Thyroid gland (tissue), 4 donors: ENCODE data around the gene AANAT. TPM values are rescaled to one million over a fixed set of nuclear protein-coding genes. Genes with fewer than 3 reads are reported as not detected.

ENCODE experiments used
- DNase-seq, 2 donors: peaks; one replicate each; pipeline ENCODE4 v3.0.0-alpha.2; 2019
- H3K27ac ChIP-seq, 3 donors: fragments of 200-600 bp; sonication (generic); 1 replicate in 2 of 3; 2 replicates in 1 of 3; pipeline ENCODE4 v1.5.1; 2016 to 2019; ENCODE audit warnings: mild to moderate bottlenecking in 1 of 3, moderate library complexity in 1 of 3
- H3K27me3 ChIP-seq: fragments of 200-600 bp; sonication (generic); one replicate; pipeline ENCODE4 v1.5.1; 2019
- H3K36me3 ChIP-seq, 2 donors: fragments of 200-600 bp; sonication (generic); one replicate each; pipeline ENCODE4 v1.5.1; 2016 to 2019
- H3K4me1 ChIP-seq, 2 donors: fragments of 200-600 bp; sonication (generic); one replicate each; pipeline ENCODE4 v1.5.1; 2017 to 2019
- H3K4me3 ChIP-seq, 3 donors: fragments of 200-600 bp; sonication (generic); replicated peaks in 1 of 3; 1 replicate in 2 of 3; 2 replicates in 1 of 3; pipeline ENCODE4 v1.5.1; 2016; ENCODE audit warnings: mild to moderate bottlenecking in 1 of 3
- H3K9me3 ChIP-seq: fragments of 200-600 bp; sonication (generic); one replicate; pipeline ENCODE4 v1.5.1; 2017
- POLR2A ChIP-seq, 2 donors: fragments of 450-650 bp; IDR thresholded peaks; one replicate each; pipeline ENCODE4 v1.6.1; 2017; ENCODE audit warnings: antibody characterized with exemption in 2 of 2, mild to moderate bottlenecking in 2 of 2, moderate library complexity in 1 of 2
- WGBS, 2 donors: methylation state at CpG; one replicate each; pipeline ENCODE4 v1.1.5; 2017; 5-methylcytosine and 5-hydroxymethylcytosine counted together
- intact Hi-C: fragments of 100-400 bp; cut with DNase I; formaldehyde crosslinking; loops from one replicate; pipeline ENCODE4 v1.15.1; 2023
- total RNA-seq, 4 donors: library from RNA; depleted of rRNA; stranded (reverse); fragments of >200 nt; gene quantifications; one replicate each; pipeline ENCODE4 v1.2.3, GENCODE V29; 2016
- TF ChIP-seq, protein P1 (sequence below), 6 experiments: fragments of 200-600 bp in 3 of 6; fragments of 450-650 bp in 3 of 6; sonication (generic) in 3 of 6; IDR thresholded peaks; one replicate each; pipeline ENCODE4 v1.5.1; 2016 to 2019; ENCODE audit warnings: antibody characterized with exemption in 6 of 6, mild to moderate bottlenecking in 2 of 6, inconsistent platforms in 1 of 6, moderate library complexity in 1 of 6

AANAT gene
- total RNA-seq, 4 donors from 2014 or later: 0.81 TPM; not detected in 3

GRCh38 chr17:76485569-76485968, 18.2 kb downstream of the AANAT start:
- H3K27me3 ChIP-seq: no peaks in the 10 kb centered on the region
- no peaks in the 10 kb centered on the region for H3K9me3 ChIP-seq
- no peak for TF ChIP-seq POLR2A (IDR thresholded peaks at IDR 0.05)
- TF ChIP-seq, protein P1, sequence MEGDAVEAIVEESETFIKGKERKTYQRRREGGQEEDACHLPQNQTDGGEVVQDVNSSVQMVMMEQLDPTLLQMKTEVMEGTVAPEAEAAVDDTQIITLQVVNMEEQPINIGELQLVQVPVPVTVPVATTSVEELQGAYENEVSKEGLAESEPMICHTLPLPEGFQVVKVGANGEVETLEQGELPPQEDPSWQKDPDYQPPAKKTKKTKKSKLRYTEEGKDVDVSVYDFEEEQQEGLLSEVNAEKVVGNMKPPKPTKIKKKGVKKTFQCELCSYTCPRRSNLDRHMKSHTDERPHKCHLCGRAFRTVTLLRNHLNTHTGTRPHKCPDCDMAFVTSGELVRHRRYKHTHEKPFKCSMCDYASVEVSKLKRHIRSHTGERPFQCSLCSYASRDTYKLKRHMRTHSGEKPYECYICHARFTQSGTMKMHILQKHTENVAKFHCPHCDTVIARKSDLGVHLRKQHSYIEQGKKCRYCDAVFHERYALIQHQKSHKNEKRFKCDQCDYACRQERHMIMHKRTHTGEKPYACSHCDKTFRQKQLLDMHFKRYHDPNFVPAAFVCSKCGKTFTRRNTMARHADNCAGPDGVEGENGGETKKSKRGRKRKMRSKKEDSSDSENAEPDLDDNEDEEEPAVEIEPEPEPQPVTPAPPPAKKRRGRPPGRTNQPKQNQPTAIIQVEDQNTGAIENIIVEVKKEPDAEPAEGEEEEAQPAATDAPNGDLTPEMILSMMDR (IDR thresholded peaks at IDR 0.05): no peak
- 62 to 67% methylated on average over 11 of the region's 11 CpGs for WGBS, 2 donors
- intact Hi-C loops: no loop called here
- no peak overlapping the region for H3K27ac ChIP-seq
- H3K4me3 ChIP-seq: no peak overlapping the region
- peak in 1 of 2 donors; percentile 26 for DNase-seq
- H3K36me3 ChIP-seq: peaks cover 0 to 5% of the 10 kb centered on the region in 2 donors
- H3K4me1 ChIP-seq: peaks cover 5 to 9% of the 10 kb centered on the region in 2 donors

DNA sequence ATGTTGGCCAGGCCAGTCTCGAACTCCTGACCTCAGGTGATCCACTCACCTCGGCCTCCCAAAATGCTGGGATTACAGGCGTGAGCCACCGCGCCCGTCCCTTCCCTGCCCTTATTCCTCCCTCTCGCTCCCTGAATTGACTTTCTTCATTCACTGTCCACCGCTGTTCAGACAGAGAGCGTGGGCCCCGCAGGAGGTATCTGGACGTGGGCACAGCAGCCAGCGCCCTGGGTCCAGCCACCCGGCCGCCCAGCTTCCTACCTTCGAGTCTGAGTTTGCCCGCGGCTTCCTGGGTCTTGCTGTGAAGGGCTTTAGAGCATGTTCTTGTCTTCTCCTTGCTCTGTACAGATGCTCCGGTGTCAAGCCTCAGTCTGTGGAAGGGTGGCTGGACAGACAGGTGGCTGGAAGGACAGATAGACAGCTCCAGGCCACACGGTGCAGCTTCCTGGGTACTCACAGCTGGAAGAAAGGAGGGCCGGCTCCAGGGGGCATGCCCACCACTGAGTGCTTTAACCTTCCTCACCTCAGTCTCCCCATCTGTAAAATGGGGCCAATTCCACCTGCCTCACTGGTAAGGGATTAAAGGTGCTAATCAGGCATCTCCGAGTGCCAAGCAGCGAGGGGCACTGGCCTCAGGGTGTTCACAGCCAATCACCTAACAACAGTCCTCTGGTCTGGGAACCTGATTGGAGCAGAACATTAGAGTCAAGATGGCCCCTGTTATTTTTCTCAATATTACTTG, 20.2 kb downstream of the AANAT start:
- 97 to 98% methylated on average over 21 to 22 of the region's 22 CpGs for WGBS, 2 donors
- Histone ChIP-seq H3K4me1 (peaks cover 14 to 30% of the 10 kb centered on the region in 2 donors), H3K4me3 (no peak overlapping the region), H3K27me3 (no peaks in the 10 kb centered on the region), H3K36me3 (no peaks in the 10 kb centered on the region), H3K9me3 (no peaks in the 10 kb centered on the region), H3K27ac (no peak overlapping the region)
- no peak for TF ChIP-seq POLR2A (IDR thresholded peaks at IDR 0.05)
- TF ChIP-seq, protein P1 (IDR thresholded peaks at IDR 0.05): no peak
- DNase-seq: no peak
- intact Hi-C loops: no loop called here

- H3K9me3 ChIP-seq: no peaks in the 10 kb centered on the region
- TF ChIP-seq, protein P1 (IDR thresholded peaks at IDR 0.05): no peak
- TF ChIP-seq POLR2A (IDR thresholded peaks at IDR 0.05): no peak
- H3K27me3 ChIP-seq: no peaks in the 10 kb centered on the region
- H3K36me3 ChIP-seq: no peaks in the 10 kb centered on the region
- H3K4me1 ChIP-seq: peaks cover 23 to 48% of the 10 kb centered on the region in 2 donors
- DNase-seq: peak; percentile 20 to 25
- H3K4me3 ChIP-seq: no peak overlapping the region
- intact Hi-C loops: no loop called here
- H3K27ac ChIP-seq: no peak overlapping the region
- 52 to 62% methylated on average over 5 to 10 of the region's 10 CpGs for WGBS, 2 donors
Observed at GRCh38 chr17:76490112-76490710, 22.8 kb downstream of the AANAT start.

DNA sequence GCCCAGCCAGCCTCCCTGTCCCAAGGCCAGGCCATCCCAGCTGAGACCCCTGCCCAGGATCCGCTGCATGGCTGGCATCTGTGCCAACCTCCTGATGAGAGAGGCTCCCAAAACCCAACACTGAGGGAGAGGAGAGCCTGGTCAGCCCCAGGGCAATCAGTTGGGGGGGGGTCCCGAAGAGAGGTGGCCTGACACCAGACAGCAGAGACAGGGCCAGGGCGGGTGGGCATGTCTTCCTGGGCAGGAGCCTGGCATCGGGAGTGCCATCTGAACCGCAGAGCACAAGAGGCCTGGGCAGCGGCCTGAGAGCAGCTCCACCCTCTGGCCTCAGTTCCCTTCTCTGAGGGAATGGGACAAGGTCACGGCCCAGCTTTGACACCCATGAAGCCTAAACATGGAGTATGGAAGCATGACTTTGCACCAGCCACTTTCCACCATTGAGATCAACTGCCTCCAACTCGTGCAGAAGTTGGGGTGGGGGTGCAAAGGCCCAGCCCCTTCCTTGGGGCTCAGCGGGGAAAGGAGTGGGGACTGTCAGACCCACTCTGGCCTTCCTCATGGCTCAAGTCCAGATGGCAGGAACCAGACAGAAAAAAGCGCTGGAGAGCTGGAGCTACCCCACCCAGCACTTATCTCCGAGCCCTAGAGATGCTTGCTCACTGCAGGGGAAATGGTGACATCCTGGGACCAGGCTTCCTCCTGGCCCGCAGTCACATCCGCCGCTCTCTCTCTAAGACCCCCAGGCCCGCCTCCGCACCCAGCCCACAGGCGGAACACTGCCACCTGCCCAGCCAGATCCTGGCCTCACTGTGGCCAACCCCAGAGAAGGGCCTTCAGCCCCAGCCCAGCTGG, 24.1 kb downstream of the AANAT start:
- Histone ChIP-seq H3K27ac (peak overlapping the region in 2 of 3 donors; percentile 41 to 78), H3K36me3 (no peaks in the 10 kb centered on the region), H3K4me3 (no peak overlapping the region), H3K4me1 (peaks cover 23 to 48% of the 10 kb centered on the region in 2 donors), H3K9me3 (no peaks in the 10 kb centered on the region), H3K27me3 (no peaks in the 10 kb centered on the region)
- no peak for DNase-seq
- TF ChIP-seq POLR2A (IDR thresholded peaks at IDR 0.05): no peak
- TF ChIP-seq, protein P1 (IDR thresholded peaks at IDR 0.05): no peak
- intact Hi-C loops: no loop called here
- WGBS, 2 donors: 83 to 87% methylated on average over 10 to 15 of the region's 17 CpGs
